HG03575 (cell line): ENCODE results near the gene TMEM132A.

ENCODE experiments used
- ATAC-seq: cut with Tn5 transposase; IDR thresholded peaks from one replicate; pipeline ENCODE4 v1.9.1; 2021; ENCODE audit not compliant: unreplicated experiment, insufficient number of reproducible peaks, low FRiP score; ENCODE audit errors: extremely low read depth

TMEM132A gene

DNA sequence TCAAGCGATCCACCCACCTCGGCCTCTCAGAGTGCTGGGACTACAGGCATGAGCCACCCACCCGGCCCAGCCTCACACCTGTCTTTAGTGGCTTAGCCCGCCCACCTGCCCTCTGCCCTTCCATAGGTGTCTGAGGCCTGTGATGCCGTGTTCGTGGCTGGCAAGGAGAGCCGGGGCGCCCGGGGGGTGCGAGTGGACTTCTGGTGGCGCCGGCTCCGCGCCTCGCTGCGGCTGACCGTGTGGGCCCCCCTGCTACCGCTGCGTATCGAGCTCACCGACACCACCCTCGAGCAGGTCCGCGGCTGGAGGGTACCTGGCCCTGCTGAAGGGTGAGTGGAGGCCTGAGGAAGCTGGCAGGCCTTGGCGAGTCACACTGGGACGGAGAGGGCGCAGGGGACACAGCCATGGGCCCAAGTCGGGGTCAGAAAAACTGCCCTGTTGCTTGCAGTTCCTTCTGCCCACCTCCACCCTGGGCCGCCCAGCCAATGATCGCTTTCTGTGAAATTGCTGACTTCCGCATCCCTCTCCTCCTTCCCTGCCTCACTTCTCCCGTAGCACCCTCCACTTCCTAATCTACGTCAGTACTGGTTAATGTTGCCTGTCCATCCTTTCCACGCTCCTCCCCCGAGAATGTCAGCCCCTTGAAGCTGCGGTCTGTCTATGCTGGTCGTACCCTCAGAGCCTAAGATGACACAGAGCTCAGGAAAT is 9.3 kb downstream of the TMEM132A start:
- ATAC-seq: no peak

DNA sequence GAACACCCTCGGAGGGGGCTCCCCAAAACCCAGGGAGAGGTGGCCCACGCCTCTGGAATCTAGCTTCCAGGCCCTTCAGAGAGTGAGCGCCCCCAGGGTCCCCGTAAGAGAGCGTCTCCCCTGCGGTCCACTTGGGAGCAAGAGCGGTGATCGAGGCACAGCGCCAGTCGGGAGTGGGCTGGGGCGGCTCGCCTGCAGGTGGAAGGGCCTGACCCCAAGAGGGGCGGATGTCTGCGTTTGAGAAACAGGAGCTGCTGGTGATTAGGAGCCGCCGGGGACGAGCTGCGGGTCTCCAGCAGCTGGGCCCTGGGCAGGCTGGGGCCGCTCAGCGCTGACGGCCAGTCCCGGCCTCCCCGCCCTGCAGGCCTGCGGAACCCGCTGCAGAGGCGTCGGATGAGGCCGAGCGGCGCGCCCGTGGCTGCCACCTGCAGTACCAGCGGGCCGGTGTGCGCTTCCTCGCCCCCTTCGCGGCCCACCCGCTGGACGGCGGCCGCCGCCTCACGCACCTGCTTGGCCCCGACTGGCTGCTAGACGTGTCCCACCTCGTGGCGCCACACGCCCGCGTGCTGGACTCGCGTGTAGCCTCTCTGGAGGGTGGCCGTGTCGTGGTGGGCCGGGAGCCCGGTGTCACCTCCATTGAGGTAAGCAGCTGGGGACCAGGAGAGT is 10.0 kb downstream of the TMEM132A start:
- no peak for ATAC-seq

DNA sequence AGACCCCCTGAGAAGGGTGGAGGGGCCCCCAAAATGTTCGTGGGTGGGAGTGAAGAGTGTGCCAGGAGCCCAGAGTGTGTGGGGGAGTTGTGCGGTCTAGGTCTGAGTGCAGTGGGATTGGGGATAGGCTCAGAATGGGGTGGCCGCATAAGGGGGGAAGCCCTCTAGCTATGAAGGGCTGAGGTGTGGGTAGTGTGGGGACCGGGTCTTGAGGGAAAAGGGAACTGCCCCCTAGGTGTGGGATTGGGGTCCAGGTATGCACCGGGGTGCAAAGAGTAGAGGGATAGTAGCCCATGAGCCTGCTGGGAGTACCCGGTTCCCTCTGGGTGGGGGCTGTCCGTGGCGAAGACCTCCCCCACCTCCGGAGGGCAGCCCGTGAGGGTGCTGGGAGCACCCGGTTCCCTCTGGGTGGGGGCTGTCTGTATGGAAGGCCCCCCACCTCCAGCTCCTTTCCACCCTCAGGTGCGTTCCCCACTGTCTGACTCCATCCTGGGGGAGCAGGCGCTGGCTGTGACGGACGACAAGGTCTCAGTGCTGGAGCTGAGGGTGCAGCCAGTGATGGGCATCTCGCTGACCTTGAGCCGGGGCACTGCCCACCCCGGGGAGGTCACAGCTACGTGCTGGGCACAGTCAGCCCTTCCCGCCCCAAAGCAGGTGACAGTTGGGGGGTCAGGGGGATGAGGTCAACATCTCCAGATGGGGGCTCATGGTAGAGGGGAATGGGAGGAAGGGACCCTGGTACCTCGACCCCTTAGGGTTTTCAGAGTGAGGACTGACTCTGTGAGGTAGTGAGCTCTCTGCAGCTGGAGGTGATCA is 10.7 kb downstream of the TMEM132A start:
- no peak for ATAC-seq

DNA sequence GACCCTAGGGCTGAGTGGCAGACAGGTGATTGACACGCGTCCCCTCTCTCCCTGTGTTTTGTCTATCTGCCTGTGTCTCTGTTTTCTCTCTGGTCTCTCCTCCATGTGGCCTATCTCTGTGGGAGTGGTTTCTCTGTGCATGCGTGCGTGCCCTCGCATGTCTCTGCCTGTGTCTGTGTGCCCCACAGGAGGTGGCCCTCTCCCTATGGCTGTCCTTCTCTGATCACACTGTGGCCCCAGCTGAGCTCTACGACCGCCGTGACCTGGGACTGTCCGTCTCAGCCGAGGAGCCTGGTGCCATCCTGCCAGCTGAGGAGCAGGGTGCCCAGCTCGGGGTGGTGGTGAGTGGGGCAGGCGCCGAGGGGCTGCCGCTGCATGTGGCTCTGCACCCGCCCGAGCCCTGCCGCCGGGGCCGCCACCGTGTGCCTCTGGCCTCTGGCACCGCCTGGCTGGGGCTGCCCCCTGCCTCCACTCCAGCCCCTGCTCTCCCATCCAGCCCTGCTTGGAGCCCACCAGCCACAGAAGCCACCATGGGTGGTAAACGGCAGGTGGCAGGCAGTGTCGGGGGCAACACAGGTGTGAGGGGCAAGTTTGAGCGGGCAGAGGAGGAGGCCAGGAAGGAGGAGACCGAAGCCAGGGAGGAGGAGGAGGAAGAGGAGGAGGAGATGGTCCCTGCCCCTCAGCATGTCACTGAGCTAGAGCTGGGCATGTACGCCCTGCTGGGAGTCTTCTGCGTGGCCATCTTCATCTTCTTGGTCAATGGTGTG is 11.6 kb downstream of the TMEM132A start:
- no peak for ATAC-seq

DNA sequence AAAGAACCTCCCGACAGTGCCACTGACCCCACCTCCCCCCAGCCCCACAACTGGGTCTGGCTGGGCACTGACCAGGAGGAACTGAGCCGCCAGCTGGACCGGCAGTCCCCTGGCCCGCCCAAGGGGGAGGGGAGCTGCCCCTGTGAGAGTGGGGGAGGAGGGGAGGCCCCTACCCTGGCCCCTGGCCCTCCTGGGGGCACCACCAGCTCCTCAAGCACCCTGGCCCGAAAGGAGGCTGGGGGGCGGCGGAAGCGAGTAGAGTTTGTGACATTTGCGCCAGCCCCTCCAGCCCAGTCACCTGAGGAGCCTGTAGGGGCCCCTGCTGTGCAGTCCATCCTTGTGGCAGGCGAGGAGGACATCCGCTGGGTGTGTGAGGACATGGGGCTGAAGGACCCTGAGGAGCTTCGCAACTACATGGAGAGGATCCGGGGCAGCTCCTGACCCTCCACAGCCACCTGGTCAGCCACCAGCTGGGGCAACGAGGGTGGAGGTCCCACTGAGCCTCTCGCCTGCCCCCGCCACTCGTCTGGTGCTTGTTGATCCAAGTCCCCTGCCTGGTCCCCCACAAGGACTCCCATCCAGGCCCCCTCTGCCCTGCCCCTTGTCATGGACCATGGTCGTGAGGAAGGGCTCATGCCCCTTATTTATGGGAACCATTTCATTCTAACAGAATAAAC is 12.3 kb downstream of the TMEM132A start:
- ATAC-seq: no peak

DNA sequence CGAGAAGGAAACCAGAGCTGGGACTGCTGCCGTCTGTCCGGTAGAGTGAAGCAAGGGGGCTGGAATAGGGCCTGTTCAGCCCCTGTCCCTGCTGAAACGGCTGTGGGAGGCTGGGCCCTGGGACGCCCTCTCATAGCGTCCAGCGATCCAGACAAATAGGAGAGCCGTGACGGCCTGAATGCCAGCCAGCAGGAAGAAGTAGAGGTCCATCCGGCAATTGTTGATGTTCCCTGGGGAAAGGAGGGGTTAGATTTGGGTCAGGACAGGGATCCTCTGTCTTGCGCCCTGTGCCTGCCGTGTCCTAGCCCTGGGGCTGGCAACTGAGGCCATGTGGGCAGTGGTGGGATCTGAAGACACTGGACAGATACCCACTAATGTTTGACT is 12.9 kb downstream of the TMEM132A start:
- no peak for ATAC-seq

DNA sequence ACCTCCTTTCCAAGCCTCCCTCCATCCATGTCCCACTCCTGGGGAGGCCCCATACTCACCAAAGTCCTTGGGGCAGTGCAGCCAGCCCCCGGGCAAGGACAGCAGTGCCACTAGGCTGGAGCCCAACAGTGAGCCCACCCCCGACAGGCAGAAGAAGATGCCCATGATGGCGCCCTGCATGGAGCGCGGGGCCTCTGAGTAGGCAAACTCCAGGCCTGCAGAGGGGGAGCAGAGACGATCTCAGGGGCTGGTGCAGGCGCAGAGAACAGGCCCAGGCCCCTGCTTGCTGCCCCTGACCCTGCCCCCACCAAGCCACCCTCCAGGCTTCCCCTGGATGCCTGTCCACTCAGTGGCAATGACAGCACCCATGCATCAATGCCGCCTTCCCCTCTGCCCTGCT is 13.6 kb downstream of the TMEM132A start:
- ATAC-seq: no peak

DNA sequence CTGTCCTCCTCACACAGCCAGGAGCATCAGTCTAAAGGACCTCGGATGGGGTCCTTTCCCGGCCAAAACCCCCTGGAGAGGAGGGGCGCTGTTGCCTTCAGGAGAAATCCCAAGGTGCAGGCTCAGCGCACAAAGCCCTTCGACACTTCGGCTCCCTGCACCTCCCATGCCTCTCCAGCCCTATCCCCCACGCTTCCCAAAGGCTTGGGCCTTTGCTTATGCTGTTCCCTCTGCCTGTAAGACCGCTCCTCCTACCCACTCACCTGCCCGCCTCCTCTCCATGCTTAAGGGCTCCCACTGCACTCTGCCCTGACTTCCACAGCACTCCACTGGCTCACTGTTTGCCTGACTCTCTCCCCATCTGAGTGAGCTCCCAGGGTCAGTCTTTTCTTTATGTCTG is 14.2 kb downstream of the TMEM132A start:
- no peak for ATAC-seq

DNA sequence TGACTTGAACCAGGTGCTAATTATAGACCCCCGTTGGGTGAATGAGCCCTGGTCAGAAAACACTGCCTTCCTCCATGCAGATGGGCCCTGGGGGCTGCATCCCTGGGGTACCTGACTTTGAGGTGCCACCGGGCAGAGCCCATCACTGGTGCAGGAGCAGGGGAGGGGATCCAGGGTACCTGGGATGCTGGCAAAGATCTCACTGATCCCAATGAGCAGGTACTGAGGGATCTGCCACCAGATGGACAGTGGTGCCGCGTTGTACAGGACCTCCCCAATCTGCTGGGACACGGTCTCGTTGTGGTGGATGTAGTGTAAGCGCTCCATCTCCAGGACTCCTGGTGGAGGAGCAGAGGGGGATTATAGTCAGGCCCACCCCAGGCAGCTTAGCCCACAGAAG is 15.0 kb downstream of the TMEM132A start:
- ATAC-seq: no peak

DNA sequence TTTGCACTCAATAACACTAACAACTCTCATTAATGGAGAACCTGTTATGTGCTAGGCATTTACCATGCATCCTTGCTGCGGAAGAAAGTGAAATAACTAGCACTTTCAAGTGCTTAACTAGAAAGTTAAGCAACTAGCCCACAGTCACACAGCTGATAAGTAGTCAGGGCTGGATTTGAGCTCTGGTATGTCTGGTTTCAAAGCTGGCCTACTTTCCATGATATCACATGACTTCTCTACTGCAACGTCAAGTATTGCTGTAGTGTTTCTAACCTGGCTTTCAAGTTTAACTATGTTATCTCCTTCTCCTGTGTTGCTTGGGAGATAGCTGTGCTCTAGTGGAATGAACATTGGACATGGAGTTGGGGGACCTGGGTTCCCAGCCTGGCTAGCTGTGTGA is 15.6 kb downstream of the TMEM132A start:
- ATAC-seq: no peak

DNA sequence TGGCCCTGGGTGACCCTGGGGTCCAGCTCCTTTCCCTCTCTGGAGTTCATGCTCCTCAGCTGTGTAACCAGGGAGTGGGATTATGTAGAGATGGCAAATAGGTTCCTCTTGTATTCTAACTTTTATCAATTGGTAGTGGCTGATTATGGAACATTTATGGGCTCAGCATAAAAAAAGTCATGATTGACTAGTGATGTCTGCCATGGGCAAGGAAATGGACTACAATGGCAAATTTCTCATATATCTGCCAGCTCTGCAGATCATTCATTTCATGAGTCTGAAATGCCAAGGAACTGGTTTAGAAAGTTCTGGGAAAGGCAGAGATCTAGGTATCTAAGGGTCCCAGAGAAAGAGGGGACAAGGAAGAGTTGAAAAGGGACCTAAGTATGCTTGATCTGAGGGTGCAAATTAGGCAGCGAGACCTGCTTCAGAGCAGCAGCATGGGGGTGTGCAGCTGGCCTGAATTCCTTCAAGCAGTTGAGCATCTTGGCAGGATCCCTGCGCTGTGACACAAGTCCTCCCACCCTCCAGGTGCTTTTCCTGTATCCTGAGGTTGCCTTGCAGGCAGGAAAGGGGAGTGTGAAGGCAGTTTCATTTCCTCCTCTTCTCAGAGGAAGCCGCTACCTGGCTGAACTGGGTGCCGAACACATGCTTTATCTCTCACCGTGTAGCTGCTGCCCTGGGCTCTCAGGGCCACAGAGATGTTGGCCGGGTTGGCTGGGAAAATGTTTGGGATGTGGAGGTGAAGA is 17.3 kb downstream of the TMEM132A start:
- no peak for ATAC-seq

DNA sequence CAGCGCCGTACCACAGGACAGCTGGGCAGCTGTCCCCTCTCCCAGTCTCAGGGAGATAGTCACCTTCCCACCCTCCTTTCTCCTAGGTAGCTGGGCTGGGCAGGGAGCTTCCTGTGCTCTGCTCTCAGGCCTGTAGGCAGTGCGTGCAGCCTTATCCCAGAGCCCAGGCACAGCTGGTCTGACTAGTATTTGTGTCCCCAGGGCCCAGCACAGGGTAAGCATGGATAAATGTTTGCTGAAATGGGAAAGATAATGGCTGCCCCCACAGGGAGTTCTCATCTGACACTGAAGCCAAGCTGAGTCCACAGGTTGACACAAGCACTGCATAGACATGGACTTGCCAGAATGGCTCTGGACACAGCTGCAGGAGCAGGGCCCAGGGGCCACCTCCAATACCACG is 18.0 kb downstream of the TMEM132A start:
- no peak for ATAC-seq

DNA sequence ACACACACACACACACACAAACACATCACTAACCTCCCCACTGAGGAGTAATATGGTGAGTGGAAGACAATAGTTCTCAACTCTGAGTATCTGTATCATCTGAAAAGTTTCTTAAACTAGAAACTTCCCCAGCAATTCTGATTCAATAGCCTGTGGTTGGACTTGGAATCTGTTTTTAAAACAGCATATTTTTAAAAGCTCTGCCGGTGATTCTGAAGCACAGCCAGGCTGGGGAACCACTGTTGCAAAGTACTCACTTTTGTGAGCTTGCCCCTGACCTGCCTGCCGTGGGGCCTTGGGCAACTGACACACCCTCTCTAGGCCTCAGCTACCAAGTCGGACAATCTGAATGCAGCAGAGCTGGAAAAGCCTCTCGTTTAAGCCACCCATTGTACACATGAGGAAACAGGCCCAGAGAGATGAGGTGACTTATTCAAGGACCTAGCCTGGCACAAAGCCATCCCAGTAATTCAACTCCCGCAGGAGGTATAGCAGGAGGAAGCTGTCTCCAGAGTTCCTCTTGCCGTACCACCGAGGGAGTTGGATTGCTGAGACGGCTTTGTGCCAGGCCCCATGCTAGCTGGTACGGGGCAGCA is 18.8 kb downstream of the TMEM132A start:
- no peak for ATAC-seq

DNA sequence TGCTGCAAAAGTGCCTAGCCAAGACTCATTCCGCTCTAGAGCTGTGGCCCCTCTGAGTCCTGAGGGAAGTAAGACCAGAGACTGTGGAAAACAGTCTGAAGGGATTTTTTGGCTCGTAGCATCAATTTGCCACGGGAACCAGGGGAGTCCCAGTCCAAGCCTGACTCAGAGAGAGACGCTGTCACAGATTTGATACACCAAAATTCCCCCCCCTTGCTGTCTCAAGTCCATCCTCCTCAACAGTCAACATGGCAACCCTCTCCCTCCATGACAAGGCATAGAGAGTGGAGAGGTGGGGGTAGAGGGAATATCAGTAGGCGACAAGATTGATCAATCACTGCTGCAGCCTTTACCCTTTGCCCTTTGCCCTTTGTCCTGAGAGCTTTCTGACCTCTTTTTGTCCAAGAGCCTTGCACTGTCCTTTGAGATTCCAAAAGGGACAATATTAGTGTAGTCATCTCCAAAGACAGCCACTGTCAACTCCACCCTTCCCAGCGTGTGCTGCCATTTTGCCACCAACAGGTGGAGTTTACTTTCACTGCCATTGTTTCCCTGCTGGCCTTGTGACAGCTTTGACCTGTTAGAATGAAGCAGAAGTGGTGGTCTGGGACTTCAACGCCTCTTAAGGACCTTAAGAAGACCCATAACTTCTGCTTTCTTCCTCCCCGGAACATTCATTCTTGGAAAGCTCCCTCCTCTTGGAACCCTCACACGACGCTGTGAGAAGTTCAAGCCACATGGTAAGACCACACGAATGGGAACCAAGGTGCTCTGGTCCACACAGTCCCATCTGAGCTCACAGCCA is 20.4 kb downstream of the TMEM132A start:
- ATAC-seq: no peak

DNA sequence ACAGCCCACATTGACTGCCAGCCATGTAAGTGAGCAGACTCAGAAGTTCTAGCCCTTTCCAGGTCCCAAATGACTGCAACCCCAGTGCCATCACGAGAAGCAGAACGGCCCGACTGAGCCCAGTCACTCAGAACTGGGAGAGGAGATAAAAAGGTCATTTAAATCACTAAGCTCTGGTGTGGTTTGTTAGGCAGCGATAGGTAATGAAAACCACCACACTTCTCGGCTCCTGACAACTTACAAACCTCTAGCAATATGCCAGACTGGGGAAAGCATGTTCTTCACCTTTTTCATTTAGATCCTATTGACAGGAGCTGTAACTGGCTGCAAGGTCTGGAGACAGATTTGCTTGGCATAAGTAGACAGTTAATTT is 21.0 kb downstream of the TMEM132A start:
- no peak for ATAC-seq

DNA sequence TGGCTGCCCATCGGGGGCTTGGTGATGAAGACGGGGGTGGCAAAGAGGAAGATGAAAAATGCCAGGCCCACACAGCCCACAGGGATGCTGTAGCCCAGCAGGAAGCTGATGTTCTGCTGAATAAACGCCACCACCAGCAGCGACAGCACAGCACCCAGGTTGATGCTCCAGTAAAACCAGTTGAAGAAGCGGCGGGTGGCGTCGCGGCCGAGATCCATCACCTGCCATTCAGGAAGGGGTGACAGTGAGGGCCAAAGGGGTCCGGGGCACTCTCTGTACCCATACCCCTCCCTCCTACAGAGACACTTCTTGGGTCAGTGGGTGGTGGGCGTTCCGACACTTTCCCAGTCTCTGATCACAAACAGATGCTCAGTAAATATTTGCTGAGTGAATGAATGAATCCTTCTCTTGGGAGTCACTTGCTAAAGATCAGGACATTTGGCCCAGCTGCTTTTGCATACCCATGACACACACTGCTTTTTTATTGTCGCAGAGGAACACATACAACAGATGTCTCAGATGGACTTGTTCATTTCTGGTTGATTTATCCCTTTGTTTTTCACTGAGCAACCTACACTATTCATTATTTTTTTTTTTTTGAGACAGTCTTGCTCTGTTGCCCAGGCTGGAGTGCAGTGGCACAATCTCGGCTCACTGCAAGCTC is 22.5 kb downstream of the TMEM132A start:
- no peak for ATAC-seq

DNA sequence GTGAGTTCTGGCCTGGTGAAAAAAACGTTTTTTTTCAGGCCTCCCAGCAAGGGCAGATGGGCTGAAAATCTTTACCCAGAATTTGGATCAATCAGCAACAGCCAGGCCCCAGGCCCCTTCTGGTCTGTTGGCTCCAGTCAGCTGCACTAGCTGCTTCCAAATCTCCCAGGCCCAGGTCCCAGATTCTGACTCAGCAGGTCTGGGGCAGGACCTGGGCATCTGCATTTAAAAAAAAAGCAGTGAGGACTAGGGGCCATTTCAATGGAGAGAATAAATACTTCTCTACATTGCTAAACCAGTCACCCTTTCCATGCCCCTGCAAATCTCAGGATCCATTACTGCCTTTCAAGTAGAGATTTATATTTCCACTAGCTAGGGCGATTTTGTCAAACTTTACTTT is 23.4 kb downstream of the TMEM132A start:
- no peak for ATAC-seq
